K562 (cell line): Measurements from ENCODE around the gene FGF21. TPM values are rescaled to one million over a fixed set of nuclear protein-coding genes. Genes with fewer than 3 reads are reported as not detected.

Source experiments
- ATAC-seq: fragments of 200-7000 bp; cut with Tn5 transposase; 3 replicates; pipeline ENCODE4 v1.9.1; 2020; ENCODE audit warnings: moderate library complexity
- BruUV-seq: library from RNA; stranded (reverse); fragments of 400-500 nt; replicated peaks from 2 replicates; lab custom pipeline; 2021; lab: Mats Ljungman, UMichigan
- CTCF ChIA-PET: fragments of 300-600 bp; formaldehyde crosslinking; extraction: SDS; loops from one replicate; lab custom pipeline; 2021; ENCODE audit warnings: low intra/inter-chr PET ratio; lab: Yijun Ruan, JAX
- POLR2A ChIA-PET: fragments of 300-600, 350-650 bp; sonication (Branson Sonifier 250); formaldehyde crosslinking; extraction: SDS; loops from one replicate; lab custom pipeline; 2021; ENCODE audit warnings: antibody characterized with exemption, inconsistent platforms; lab: Yijun Ruan, JAX
- DNase-seq, 4 experiments: peaks; one replicate each; pipeline versions ENCODE4 v3.0.0 to v3.0.0-alpha.2; 2011 to 2018; ENCODE audit warnings: low spot score in 3 of 4, mixed read lengths in 3 of 4; ENCODE audit errors: extremely low read depth in 1 of 4
- FAIRE-seq: peaks from 2 replicates; lab custom pipeline; 2011; peaks lifted over from hg19 to GRCh38; lab: Jason Lieb, UNC
- H2AFZ ChIP-seq: 2 replicates; pipeline ENCODE4 v1.6.0; 2011; ENCODE audit warnings: low read depth, low read length, control low read depth, inconsistent platforms
- H3K27ac ChIP-seq: fragments of 200-600 bp; 3 replicates; pipeline ENCODE4 v1.8.0; 2011; ENCODE audit warnings: low read depth, mild to moderate bottlenecking, control low read depth, inconsistent platforms, low read length, moderate library complexity, mixed read lengths; ENCODE audit errors: extremely low read depth
- H3K27me3 ChIP-seq, 2 experiments: fragments of 300-600 bp in 1 of 2; 2 replicates in 1 of 2; 3 replicates in 1 of 2; pipeline versions ENCODE4 v1.6.0 to v1.8.0; 2011; ENCODE audit warnings: inconsistent platforms in 2 of 2, low read length in 2 of 2, mild to moderate bottlenecking in 1 of 2, mixed read lengths in 1 of 2, moderate library complexity in 1 of 2; ENCODE audit not compliant: control insufficient read depth in 2 of 2, insufficient read depth in 2 of 2
- H3K36me3 ChIP-seq: fragments of 300-600 bp; 3 replicates; pipeline ENCODE4 v1.8.0; 2011; ENCODE audit warnings: mild to moderate bottlenecking, low read length, inconsistent platforms; ENCODE audit not compliant: control insufficient read depth, insufficient read depth
- H3K4me1 ChIP-seq, 2 experiments: fragments of 200-600 bp in 1 of 2; replicated peaks in 1 of 2; 2 replicates in 1 of 2; 3 replicates in 1 of 2; pipeline versions ENCODE4 v1.5.1 to v1.8.0; 2011; ENCODE audit warnings: inconsistent platforms in 2 of 2, low read length in 2 of 2, mild to moderate bottlenecking in 1 of 2, mixed read lengths in 1 of 2, moderate library complexity in 1 of 2; ENCODE audit not compliant: control insufficient read depth in 2 of 2, insufficient read depth in 2 of 2
- H3K4me2 ChIP-seq: 2 replicates; pipeline ENCODE4 v1.6.1; 2011; ENCODE audit warnings: low read length, control low read depth, inconsistent platforms, mixed read lengths; ENCODE audit not compliant: insufficient read depth
- H3K4me3 ChIP-seq: fragments of 200-600 bp; sonication (generic), shearing (Covaris generic); 2 replicates; pipeline ENCODE4 v1.5.1; 2016; ENCODE audit warnings: control low read depth, inconsistent platforms
- H3K79me2 ChIP-seq: fragments of 200-600 bp; 3 replicates; pipeline ENCODE4 v1.8.0; 2011; ENCODE audit warnings: low read length, inconsistent platforms; ENCODE audit not compliant: control insufficient read depth, insufficient read depth
- H3K9ac ChIP-seq, 2 experiments: 2 replicates each; pipeline versions ENCODE4 v1.6.0 to v1.6.1; 2011; ENCODE audit warnings: low read depth in 2 of 2, low read length in 2 of 2, control low read depth in 1 of 2, inconsistent platforms in 1 of 2, mild to moderate bottlenecking in 1 of 2, mixed read lengths in 1 of 2; ENCODE audit not compliant: insufficient read depth in 1 of 2
- H3K9me1 ChIP-seq: one replicate; pipeline ENCODE4 v1.6.0; 2011; ENCODE audit warnings: inconsistent platforms, mild to moderate bottlenecking, low read length, moderate library complexity; ENCODE audit not compliant: control insufficient read depth, insufficient read depth
- H3K9me3 ChIP-seq: replicated peaks from 2 replicates; pipeline ENCODE4 v1.5.1; 2011; ENCODE audit warnings: low read depth, low read length, inconsistent platforms; ENCODE audit not compliant: control insufficient read depth, insufficient read depth
- H4K20me1 ChIP-seq: replicated peaks from 2 replicates; pipeline ENCODE4 v1.6.1; 2011; ENCODE audit warnings: low read length, inconsistent platforms, mixed read lengths; ENCODE audit not compliant: control insufficient read depth, insufficient read depth
- FOXK1 ChIP-seq: sonication (generic); formaldehyde crosslinking; IDR thresholded peaks from 2 replicates; pipeline ENCODE4 v1.8.0; 2022; ENCODE audit warnings: missing genetic modification reagents, mild to moderate bottlenecking, borderline replicate concordance
- GABPB1 ChIP-seq: sonication (generic); formaldehyde crosslinking; IDR thresholded peaks from 2 replicates; pipeline ENCODE4 v1.8.0; 2022; ENCODE audit warnings: mild to moderate bottlenecking, missing genetic modification reagents
- RCOR1 ChIP-seq, 2 experiments: IDR thresholded peaks; 2 replicates each; pipeline ENCODE4 v1.6.1; 2012; ENCODE audit warnings: low read depth in 2 of 2, low read length in 2 of 2, borderline replicate concordance in 1 of 2, improper control_type of control experiment in 1 of 2
- SMAD4 ChIP-seq: fragments of 250-450 bp; sonication (Bioruptor Pico); conservative IDR thresholded peaks from 2 replicates; pipeline ENCODE4 v1.8.0; 2021; ENCODE audit warnings: inconsistent platforms, mild to moderate bottlenecking, moderate library complexity
- SREBF1 ChIP-seq: fragments of 150-350 bp; IDR thresholded peaks from 2 replicates; pipeline ENCODE4 v1.6.1; 2014; ENCODE audit warnings: antibody characterized with exemption, low read depth, low read length, borderline replicate concordance
- ZBTB17 ChIP-seq: fragments of 450-650 bp; formaldehyde crosslinking; IDR thresholded peaks from 2 replicates; pipeline ENCODE4 v1.4.0; 2020; ENCODE audit warnings: mild to moderate bottlenecking
- ZNF212 ChIP-seq: fragments of 450-650 bp; formaldehyde crosslinking; IDR thresholded peaks from 2 replicates; pipeline ENCODE4 v1.4.0; 2020; ENCODE audit warnings: mild to moderate bottlenecking
- ZNF778 ChIP-seq: fragments of 450-650 bp; formaldehyde crosslinking; IDR thresholded peaks from 2 replicates; pipeline ENCODE4 v1.4.0; 2020; ENCODE audit warnings: mild to moderate bottlenecking, moderate library complexity
- WGBS: fragments of 100-300 bp; shearing (Covaris generic); methylation state at CpG from one replicate; pipeline ENCODE4 v1.1.6; 2016; ENCODE audit warnings: low coverage, mixed read lengths; ENCODE audit not compliant: insufficient coverage; ENCODE audit errors: missing lambda C conversion rate; 5-methylcytosine and 5-hydroxymethylcytosine counted together
- in situ Hi-C: fragments of 300-500 bp; cut with MboI; formaldehyde crosslinking; loops from 4 replicates; pipeline ENCODE4 v1.15.0; 2018; ENCODE audit warnings: inconsistent platforms, mixed read lengths
- intact Hi-C: fragments of 100-400 bp; cut with micrococcal nuclease; formaldehyde crosslinking; loops from 2 replicates; pipeline ENCODE4 v1.14.2; 2022
- polyA plus RNA-seq, 8 experiments: library from polyadenylated mRNA; depleted of rRNA in 4 of 8; stranded (reverse) in 5 of 8; unstranded in 3 of 8; fragments of >200 nt; fragmentation: Nextera tagmentation in 2 of 8; fragmentation: Illumina TruSeq in 1 of 8; extraction: Ambion mirVana in 2 of 8; extraction: Trizol in 1 of 8; gene quantifications; 2 replicates each; pipeline versions ENCODE4 v1.2.1 to v1.2.3, GENCODE V29; 2011 to 2014; ENCODE audit warnings: inconsistent platforms in 1 of 8, missing spikeins in 1 of 8
- total RNA-seq, 7 experiments: library from RNA; depleted of rRNA in 6 of 7; stranded (reverse); fragments of >200 nt in 6 of 7; fragmentation: Illumina TruSeq in 2 of 7; extraction: Trizol in 2 of 7; gene quantifications; 2 replicates each; pipeline versions ENCODE4 v1.2.1 to v1.2.3, GENCODE V29; 2011 to 2021; ENCODE audit warnings: low replicate concordance in 1 of 7
- TF ChIP-seq, protein P1 (sequence below): fragments of 450-650 bp; IDR thresholded peaks from 2 replicates; pipeline ENCODE4 v1.6.1; 2016; ENCODE audit warnings: mild to moderate bottlenecking, moderate library complexity

Gene FGF21
- total and polyA plus RNA-seq, 9 of the 15 experiments (the other 6 are each of a cell fraction or from before 2014, with no cell fraction given) = 0.04 to 0.77 (median 0.09) TPM; not detected in 6

DNA sequence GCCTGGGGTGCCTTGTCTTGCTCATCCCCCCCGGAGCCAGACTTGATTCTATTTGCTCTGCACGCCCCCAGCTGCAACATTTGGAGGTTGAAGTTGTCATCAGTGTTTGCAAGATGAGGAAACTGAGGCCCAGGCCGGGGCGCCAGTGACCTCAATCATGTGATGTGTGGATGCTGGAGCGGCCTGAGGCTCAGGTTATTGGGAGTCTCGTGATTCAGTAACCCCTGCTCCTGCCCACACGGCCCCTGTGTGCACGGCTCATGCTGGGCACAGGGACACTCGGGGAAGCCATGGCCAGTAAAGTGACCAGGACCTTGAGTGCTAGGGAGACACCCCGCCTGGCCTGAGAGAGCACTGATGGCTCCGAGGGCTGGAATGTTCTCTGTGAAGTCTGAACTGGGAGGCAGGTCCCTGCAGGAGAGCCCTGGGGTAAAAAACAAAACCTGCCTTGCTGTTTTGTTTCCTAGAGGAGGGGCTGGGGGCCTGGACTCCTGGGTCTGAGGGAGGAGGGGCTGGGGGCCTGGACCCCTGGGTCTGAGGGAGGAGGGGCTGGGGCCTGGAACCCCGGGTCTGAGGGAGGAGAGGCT, 1.9 kb downstream of the FGF21 start:
- 92% methylated on average over 11 of the region's 12 CpGs for WGBS
- Histone ChIP-seq H3K9me3 (no peaks in the 10 kb centered on the region), H3K79me2 (peaks cover 12% of the 10 kb centered on the region), H3K27me3 (no peaks in the 10 kb centered on the region), H3K4me1 (peaks cover 25 to 54% of the 10 kb centered on the region in 2 experiments), H3K9me1 (no peaks in the 10 kb centered on the region), H2AFZ (no peak overlapping the region), H3K9ac (peak overlapping the region in 1 of 2 experiments; percentile 65; a peak in 1 of 4 replicates), H4K20me1 (no peaks in the 10 kb centered on the region), H3K36me3 (no peaks in the 10 kb centered on the region), H3K4me3 (no peak overlapping the region), H3K4me2 (no peak overlapping the region), H3K27ac (no peak overlapping the region)
- intact Hi-C loops = no loop called here
- in situ Hi-C loops = no loop called here
- POLR2A ChIA-PET = interaction anchor here (0.5 to 1.3 kb wide), 3 partner anchors 9 to 306 kb away, joined by 3 to 4 read pairs (median 3); partner anchors contain the start of gene IZUMO1
- CTCF ChIA-PET = no interaction called here
- BruUV-seq = no TSS peak
- DNase-seq = no peak
- FAIRE-seq = no peak
- ATAC-seq = no peak
- TF ChIP-seq SMAD4 (CRISPR knock-in tag) (no peak), SREBF1 (no peak), RCOR1 (IDR thresholded peaks at IDR 0.05; ENCODE audit: borderline replicate concordance in 1 of 2, low read depth in 2 of 2, low read length in 2 of 2) (no peak), ZNF778 (CRISPR knock-in tag) (no peak), FOXK1 (no peak), ZNF212 (CRISPR knock-in tag) (no peak), ZBTB17 (no peak), GABPB1 (CRISPR knock-in tag) (no peak)
- TF ChIP-seq, protein P1, sequence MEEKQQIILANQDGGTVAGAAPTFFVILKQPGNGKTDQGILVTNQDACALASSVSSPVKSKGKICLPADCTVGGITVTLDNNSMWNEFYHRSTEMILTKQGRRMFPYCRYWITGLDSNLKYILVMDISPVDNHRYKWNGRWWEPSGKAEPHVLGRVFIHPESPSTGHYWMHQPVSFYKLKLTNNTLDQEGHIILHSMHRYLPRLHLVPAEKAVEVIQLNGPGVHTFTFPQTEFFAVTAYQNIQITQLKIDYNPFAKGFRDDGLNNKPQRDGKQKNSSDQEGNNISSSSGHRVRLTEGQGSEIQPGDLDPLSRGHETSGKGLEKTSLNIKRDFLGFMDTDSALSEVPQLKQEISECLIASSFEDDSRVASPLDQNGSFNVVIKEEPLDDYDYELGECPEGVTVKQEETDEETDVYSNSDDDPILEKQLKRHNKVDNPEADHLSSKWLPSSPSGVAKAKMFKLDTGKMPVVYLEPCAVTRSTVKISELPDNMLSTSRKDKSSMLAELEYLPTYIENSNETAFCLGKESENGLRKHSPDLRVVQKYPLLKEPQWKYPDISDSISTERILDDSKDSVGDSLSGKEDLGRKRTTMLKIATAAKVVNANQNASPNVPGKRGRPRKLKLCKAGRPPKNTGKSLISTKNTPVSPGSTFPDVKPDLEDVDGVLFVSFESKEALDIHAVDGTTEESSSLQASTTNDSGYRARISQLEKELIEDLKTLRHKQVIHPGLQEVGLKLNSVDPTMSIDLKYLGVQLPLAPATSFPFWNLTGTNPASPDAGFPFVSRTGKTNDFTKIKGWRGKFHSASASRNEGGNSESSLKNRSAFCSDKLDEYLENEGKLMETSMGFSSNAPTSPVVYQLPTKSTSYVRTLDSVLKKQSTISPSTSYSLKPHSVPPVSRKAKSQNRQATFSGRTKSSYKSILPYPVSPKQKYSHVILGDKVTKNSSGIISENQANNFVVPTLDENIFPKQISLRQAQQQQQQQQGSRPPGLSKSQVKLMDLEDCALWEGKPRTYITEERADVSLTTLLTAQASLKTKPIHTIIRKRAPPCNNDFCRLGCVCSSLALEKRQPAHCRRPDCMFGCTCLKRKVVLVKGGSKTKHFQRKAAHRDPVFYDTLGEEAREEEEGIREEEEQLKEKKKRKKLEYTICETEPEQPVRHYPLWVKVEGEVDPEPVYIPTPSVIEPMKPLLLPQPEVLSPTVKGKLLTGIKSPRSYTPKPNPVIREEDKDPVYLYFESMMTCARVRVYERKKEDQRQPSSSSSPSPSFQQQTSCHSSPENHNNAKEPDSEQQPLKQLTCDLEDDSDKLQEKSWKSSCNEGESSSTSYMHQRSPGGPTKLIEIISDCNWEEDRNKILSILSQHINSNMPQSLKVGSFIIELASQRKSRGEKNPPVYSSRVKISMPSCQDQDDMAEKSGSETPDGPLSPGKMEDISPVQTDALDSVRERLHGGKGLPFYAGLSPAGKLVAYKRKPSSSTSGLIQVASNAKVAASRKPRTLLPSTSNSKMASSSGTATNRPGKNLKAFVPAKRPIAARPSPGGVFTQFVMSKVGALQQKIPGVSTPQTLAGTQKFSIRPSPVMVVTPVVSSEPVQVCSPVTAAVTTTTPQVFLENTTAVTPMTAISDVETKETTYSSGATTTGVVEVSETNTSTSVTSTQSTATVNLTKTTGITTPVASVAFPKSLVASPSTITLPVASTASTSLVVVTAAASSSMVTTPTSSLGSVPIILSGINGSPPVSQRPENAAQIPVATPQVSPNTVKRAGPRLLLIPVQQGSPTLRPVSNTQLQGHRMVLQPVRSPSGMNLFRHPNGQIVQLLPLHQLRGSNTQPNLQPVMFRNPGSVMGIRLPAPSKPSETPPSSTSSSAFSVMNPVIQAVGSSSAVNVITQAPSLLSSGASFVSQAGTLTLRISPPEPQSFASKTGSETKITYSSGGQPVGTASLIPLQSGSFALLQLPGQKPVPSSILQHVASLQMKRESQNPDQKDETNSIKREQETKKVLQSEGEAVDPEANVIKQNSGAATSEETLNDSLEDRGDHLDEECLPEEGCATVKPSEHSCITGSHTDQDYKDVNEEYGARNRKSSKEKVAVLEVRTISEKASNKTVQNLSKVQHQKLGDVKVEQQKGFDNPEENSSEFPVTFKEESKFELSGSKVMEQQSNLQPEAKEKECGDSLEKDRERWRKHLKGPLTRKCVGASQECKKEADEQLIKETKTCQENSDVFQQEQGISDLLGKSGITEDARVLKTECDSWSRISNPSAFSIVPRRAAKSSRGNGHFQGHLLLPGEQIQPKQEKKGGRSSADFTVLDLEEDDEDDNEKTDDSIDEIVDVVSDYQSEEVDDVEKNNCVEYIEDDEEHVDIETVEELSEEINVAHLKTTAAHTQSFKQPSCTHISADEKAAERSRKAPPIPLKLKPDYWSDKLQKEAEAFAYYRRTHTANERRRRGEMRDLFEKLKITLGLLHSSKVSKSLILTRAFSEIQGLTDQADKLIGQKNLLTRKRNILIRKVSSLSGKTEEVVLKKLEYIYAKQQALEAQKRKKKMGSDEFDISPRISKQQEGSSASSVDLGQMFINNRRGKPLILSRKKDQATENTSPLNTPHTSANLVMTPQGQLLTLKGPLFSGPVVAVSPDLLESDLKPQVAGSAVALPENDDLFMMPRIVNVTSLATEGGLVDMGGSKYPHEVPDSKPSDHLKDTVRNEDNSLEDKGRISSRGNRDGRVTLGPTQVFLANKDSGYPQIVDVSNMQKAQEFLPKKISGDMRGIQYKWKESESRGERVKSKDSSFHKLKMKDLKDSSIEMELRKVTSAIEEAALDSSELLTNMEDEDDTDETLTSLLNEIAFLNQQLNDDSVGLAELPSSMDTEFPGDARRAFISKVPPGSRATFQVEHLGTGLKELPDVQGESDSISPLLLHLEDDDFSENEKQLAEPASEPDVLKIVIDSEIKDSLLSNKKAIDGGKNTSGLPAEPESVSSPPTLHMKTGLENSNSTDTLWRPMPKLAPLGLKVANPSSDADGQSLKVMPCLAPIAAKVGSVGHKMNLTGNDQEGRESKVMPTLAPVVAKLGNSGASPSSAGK = no peak
